WERI-Rb-1 (cell line): ENCODE measurements around the gene RBM5.

Source experiments
- DNase-seq: peaks from one replicate; pipeline ENCODE4 v3.0.0-alpha.2; 2020
- H3K27ac ChIP-seq: fragments of 250-450 bp; sonication (Bioruptor Pico); 2 replicates; pipeline ENCODE4 v1.5.1; 2020; ENCODE audit warnings: mild to moderate bottlenecking, moderate library complexity
- H3K27me3 ChIP-seq: fragments of 250-450 bp; sonication (Bioruptor Pico); 2 replicates; pipeline ENCODE4 v1.5.1; 2021; ENCODE audit warnings: mild to moderate bottlenecking, low read depth, moderate library complexity; ENCODE audit not compliant: insufficient read depth, severe bottlenecking
- H3K36me3 ChIP-seq: fragments of 250-450 bp; sonication (Bioruptor Pico); 2 replicates; pipeline ENCODE4 v1.5.1; 2020; ENCODE audit warnings: mild to moderate bottlenecking, moderate library complexity
- H3K4me3 ChIP-seq: 2 replicates; pipeline ENCODE4 v1.5.1; 2011; ENCODE audit warnings: low read depth, mild to moderate bottlenecking, control low read depth, low read length
- H3K9me3 ChIP-seq: fragments of 250-450 bp; sonication (Bioruptor Pico); 2 replicates; pipeline ENCODE4 v1.5.1; 2021; ENCODE audit warnings: mild to moderate bottlenecking, moderate library complexity; ENCODE audit not compliant: severe bottlenecking
- CTCF ChIP-seq: IDR thresholded peaks from 2 replicates; pipeline ENCODE4 v1.5.1; 2011; ENCODE audit warnings: low read depth, mild to moderate bottlenecking, control low read depth, inconsistent platforms, low read length

Gene RBM5

GRCh38 chr3:50168388-50168787 lies 79.7 kb downstream of the RBM5 start:
- H3K27me3 ChIP-seq: no peaks in the 10 kb centered on the region
- no peak for DNase-seq
- H3K9me3 ChIP-seq: no peaks in the 10 kb centered on the region
- TF ChIP-seq CTCF: no peak
- H3K27ac ChIP-seq: peak overlapping the region; percentile 42
- H3K4me3 ChIP-seq: no peak overlapping the region
- peaks cover 97% of the 10 kb centered on the region for H3K36me3 ChIP-seq
